Measurements from ENCODE around the gene SPG11.

SPG11 gene

DNA sequence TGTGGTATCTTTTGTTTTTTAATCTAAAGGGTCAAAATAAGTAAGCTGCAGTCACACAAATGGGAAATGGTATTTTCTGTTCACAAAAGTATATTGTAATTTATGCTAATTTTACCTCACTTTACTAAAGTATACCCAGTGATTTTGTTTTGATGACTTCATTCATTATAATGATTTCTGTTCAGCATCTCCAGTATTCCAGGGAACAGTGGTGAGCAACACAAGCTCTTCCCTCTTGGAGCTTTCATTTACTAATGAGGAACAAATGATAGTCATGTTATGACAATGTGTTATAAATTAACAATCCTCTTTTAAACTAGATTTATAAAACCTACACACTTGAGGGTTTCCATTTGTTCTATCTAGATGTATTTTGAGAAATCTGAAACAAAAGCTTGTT, 147.0 kb downstream of the SPG11 start:
- DNase-seq: no peak
